IMR-90 (cell line): ENCODE data around the gene CRAMP1.

Experiments
- BHLHE40 ChIP-seq: fragments of 150-350 bp; IDR thresholded peaks from 2 replicates; pipeline ENCODE4 v1.6.1; 2016; ENCODE audit warnings: mild to moderate bottlenecking, low read depth, low read length
- CEBPB ChIP-seq: IDR thresholded peaks from 2 replicates; pipeline ENCODE4 v1.6.1; 2012; ENCODE audit warnings: low read depth, low read length, improper control_type of control experiment
- CTCF ChIP-seq: conservative IDR thresholded peaks from 2 replicates; pipeline ENCODE4 v1.5.1; 2012; ENCODE audit warnings: mild to moderate bottlenecking, low read depth, low read length, improper control_type of control experiment
- ELK1 ChIP-seq: fragments of 150-350 bp; IDR thresholded peaks from 2 replicates; pipeline ENCODE4 v1.6.1; 2016; ENCODE audit warnings: low read depth, mild to moderate bottlenecking, low read length, moderate library complexity, borderline replicate concordance
- MAFK ChIP-seq: IDR thresholded peaks from 2 replicates; pipeline ENCODE4 v1.6.1; 2012; ENCODE audit warnings: low read depth, low read length, improper control_type of control experiment
- MAZ ChIP-seq: IDR thresholded peaks from 2 replicates; pipeline ENCODE4 v1.6.1; 2012; ENCODE audit warnings: low read depth, mild to moderate bottlenecking, low read length, improper control_type of control experiment, moderate library complexity, borderline replicate concordance
- MXI1 ChIP-seq: IDR thresholded peaks from 2 replicates; pipeline ENCODE4 v1.6.1; 2012; ENCODE audit warnings: low read depth, mild to moderate bottlenecking, low read length, moderate library complexity, borderline replicate concordance
- POLR2A ChIP-seq: IDR thresholded peaks from 2 replicates; pipeline ENCODE4 v1.6.1; 2012; ENCODE audit warnings: mild to moderate bottlenecking, low read depth, low read length
- RAD21 ChIP-seq: IDR thresholded peaks from 2 replicates; pipeline ENCODE4 v1.6.1; 2012; ENCODE audit warnings: low read length, improper control_type of control experiment
- RCOR1 ChIP-seq: IDR thresholded peaks from 2 replicates; pipeline ENCODE4 v1.6.1; 2012; ENCODE audit warnings: mild to moderate bottlenecking, low read length, improper control_type of control experiment; ENCODE audit not compliant: insufficient replicate concordance
- RFX5 ChIP-seq: IDR thresholded peaks from 2 replicates; pipeline ENCODE4 v1.8.0; 2012; ENCODE audit warnings: low read depth, mild to moderate bottlenecking, low read length, moderate library complexity
- SMC3 ChIP-seq: fragments of 150-350 bp; IDR thresholded peaks from 2 replicates; pipeline ENCODE4 v1.6.1; 2016; ENCODE audit warnings: low read depth, mild to moderate bottlenecking, antibody characterized with exemption, low read length, moderate library complexity
- USF2 ChIP-seq: fragments of 150-350 bp; IDR thresholded peaks from 2 replicates; pipeline ENCODE4 v1.6.1; 2017; ENCODE audit warnings: mild to moderate bottlenecking, antibody characterized with exemption, low read length, low read depth

- TF ChIP-seq CTCF (no peak), POLR2A (no peak), MAZ (no peak), USF2 (no peak), RAD21 (no peak), CEBPB (no peak), ELK1 (no peak), BHLHE40 (no peak), RCOR1 (no peak), SMC3 (no peak), MAFK (no peak), MXI1 (no peak), RFX5 (no peak)
Measured at GRCh38 chr16:1710811-1711507, 98.8 kb downstream of the CRAMP1 start.
